ENCODE measurements around the gene TM9SF1.

The TM9SF1 gene

DNA sequence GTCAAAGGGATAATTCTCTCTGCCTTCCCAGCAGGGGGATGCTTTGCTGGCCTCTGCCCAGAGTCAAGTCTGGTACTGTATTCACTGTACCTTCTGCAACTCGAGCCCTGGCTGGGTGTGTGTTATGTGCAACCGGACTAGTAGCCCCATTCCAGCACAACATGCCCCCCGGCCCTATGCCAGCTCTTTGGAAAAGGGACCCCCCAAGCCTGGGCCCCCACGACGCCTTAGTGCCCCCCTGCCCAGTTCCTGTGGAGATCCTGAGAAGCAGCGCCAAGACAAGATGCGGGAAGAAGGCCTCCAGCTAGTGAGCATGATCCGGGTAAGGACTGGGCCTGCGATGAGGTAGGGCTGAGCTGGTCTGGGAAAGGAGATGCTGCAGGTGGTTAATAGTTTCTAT is 44.7 kb downstream of the TM9SF1 start:
- no peak for DNase-seq (ENCODE audit: low read depth)

- no peak for DNase-seq (ENCODE audit: low read depth)
These were observed 45.2 kb downstream of the TM9SF1 start for GRCh38 chr14:24150061-24150460.

- no peak for DNase-seq (ENCODE audit: low read depth)
These were observed 45.8 kb downstream of the TM9SF1 start for GRCh38 chr14:24149302-24149969.

- DNase-seq (ENCODE audit: low read depth) = no peak
These were observed 47.3 kb downstream of the TM9SF1 start for GRCh38 chr14:24147761-24148428.

- DNase-seq (ENCODE audit: low read depth) = peak; percentile 95
These were observed 48.1 kb downstream of the TM9SF1 start, which contains the start of gene RNF31 for GRCh38 chr14:24146978-24147760. RNF31 (plus strand) TSS chr14:24147498; CDS start chr14:24147699, 201 bp downstream.

GRCh38 chr14:24146453-24146977 is 48.7 kb downstream of the TM9SF1 start, which contains the start of gene PSME2:
PSME2 (minus strand) TSS chr14:24146610; CDS start chr14:24146581, 29 bp downstream.
- peak; percentile 83 for DNase-seq (ENCODE audit: low read depth)

DNA sequence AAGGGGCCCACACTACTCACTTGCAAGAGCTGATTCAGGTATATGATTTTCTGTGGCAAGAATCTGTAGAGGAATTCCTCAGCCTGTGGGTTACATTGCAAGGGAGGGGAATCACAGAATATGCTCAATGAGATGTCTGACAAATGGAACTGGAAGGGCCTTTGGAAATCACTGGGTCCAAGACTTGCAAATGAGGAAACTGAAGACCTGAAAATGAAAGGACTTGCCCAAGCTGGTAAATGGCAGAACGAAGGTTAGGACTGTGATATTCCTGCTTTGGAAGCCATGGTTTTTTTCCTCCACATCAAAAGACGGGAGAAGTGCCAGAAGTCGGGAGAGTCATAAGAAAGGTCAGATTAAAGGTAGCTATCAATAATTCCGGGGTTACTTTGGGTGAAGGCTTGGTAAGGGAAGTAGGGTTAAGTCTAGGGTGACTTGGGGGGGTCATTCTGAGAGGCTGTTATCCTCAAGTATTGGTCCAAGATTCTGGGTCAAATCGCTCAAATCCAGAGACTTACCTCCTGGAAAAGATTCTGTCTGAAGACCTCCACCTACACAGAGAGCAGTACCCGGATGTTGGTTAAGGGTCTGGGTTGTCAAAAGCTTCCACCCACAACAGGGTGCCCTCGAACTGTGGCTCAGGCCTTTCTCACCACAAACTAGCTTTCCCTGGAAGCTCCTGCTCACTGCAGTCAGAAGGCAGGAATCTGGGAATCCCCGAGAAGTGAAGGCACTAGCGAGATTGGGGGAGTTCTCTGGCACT is 49.4 kb downstream of the TM9SF1 start:
- peak; percentile 36 for DNase-seq (ENCODE audit: low read depth)

GRCh38 chr14:24145219-24145618 is 50.0 kb downstream of the TM9SF1 start:
- no peak for DNase-seq (ENCODE audit: low read depth)

GRCh38 chr14:24144451-24144850 is 50.8 kb downstream of the TM9SF1 start:
- no peak for DNase-seq (ENCODE audit: low read depth)

- no peak for DNase-seq (ENCODE audit: low read depth)
These were observed 51.7 kb downstream of the TM9SF1 start for GRCh38 chr14:24143511-24143910.

DNA sequence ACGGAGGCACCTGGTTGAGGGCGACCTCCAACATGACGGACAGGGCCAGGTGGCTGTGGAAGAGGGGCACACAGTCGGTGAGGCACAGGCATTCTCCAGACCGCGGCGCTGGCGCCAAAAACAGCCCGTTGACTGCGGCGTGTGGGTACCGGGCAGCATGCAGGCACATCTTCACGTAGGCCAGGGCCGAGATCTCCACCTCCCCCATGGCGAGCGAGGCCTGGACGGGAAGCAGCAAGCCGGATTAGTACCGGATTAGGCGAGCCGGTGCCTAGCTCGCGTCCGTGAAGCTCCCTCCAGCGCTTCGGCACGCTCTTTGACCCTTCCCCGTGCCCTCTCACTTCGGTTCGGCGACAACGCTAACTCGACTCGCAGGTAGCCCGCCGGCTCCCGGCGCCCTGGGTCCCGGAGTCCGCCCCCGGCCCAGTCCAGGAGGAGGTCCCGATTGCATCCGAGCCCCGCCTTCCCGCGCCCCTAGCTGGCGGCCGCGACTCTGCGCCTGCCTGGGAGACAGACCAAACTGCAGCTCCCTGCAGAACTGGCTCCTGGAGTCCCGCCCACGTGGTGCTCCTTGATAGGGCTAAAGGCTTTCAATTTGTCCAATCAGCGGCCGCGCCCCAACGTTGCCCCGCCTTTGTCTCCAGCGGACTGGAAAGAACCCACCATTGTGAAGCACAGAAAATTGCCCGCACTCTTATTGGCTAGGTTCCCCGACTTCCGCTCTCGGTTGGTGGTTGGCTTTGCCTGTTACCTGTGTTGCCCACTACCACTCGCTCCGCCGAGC is 54.0 kb downstream of the TM9SF1 start, which contains the start of gene EMC9:
Gene EMC9 (minus strand): TSS at position 495 of the 784 bp plus-strand sequence. CDS start 287 bp downstream, at position 208.
- peak; percentile 98 for DNase-seq (ENCODE audit: low read depth)

- no peak for DNase-seq (ENCODE audit: low read depth)
These were observed 55.8 kb downstream of the TM9SF1 start for GRCh38 chr14:24139272-24139934.
